ENCODE data around the gene CFD. TPM values are rescaled to one million over a fixed set of nuclear protein-coding genes. Genes with fewer than 3 reads are reported as not detected.
"Not testable (repeated sequence)": the region's sequence is repeated elsewhere in the genome, so short reads cannot be mapped to it uniquely, and the experiment has no call there.

The CFD gene
- total RNA-seq, 6 experiments from 2014 or later: 0.84 to 1.7 (median 0.98) TPM

GRCh38 chr19:890831-891230, 31.4 kb downstream of the CFD start:
- Mint-ChIP-seq H3K36me3 (ENCODE audit: low read depth) (no peaks in the 10 kb centered on the region; the same call in 1 of the 2 replicates), H3K27me3 (ENCODE audit: insufficient read depth) (peaks cover 7% of the 10 kb centered on the region), H3K27ac (no peak overlapping the region), H3K4me1 (ENCODE audit: low read depth) (no peaks in the 10 kb centered on the region), H3K9me3 (no peaks in the 10 kb centered on the region), H3K4me3 (peak overlapping the region; percentile 56)
- DNase-seq: no peak
- no peak for TF ChIP-seq CTCF (IDR thresholded peaks at IDR 0.05)

GRCh38 chr19:891421-892200, 32.1 kb downstream of the CFD start:
- H3K27me3 Mint-ChIP-seq (ENCODE audit: insufficient read depth); H3K27ac Mint-ChIP-seq; H3K36me3 Mint-ChIP-seq (ENCODE audit: low read depth); H3K4me1 Mint-ChIP-seq (ENCODE audit: low read depth); H3K9me3 Mint-ChIP-seq; DNase-seq: not testable (repeated sequence)
- peak overlapping the region; percentile 92 for H3K4me3 Mint-ChIP-seq

GRCh38 chr19:892243-892893, 32.9 kb downstream of the CFD start:
- H3K9me3 Mint-ChIP-seq: no peaks in the 10 kb centered on the region
- TF ChIP-seq CTCF (IDR thresholded peaks at IDR 0.05): no peak
- H3K36me3 Mint-ChIP-seq (ENCODE audit: low read depth): no peaks in the 10 kb centered on the region; the same call in 1 of the 2 replicates
- H3K27ac Mint-ChIP-seq: peak overlapping the region; percentile 83
- H3K27me3 Mint-ChIP-seq (ENCODE audit: insufficient read depth): peaks cover 7% of the 10 kb centered on the region
- peak overlapping the region; percentile 92 for H3K4me3 Mint-ChIP-seq
- DNase-seq: no peak
- H3K4me1 Mint-ChIP-seq (ENCODE audit: low read depth): no peaks in the 10 kb centered on the region

- Mint-ChIP-seq H3K4me1 (ENCODE audit: low read depth) (no peaks in the 10 kb centered on the region), H3K27ac (peak within 1 kb of the TSS; percentile 99), H3K9me3 (no peaks in the 10 kb centered on the region), H3K4me3 (peak within 1 kb of the TSS; percentile 92), H3K36me3 (ENCODE audit: low read depth) (no peaks in the 10 kb centered on the region), H3K27me3 (ENCODE audit: insufficient read depth) (peaks cover 7% of the 10 kb centered on the region)
- no peak for TF ChIP-seq CTCF (IDR thresholded peaks at IDR 0.05)
- DNase-seq: peak; percentile 84
These were observed 33.6 kb downstream of the CFD start, which contains the start of the genes MED16 and RNU6-9 for GRCh38 chr19:892894-893689. MED16 (minus strand) TSS chr19:893187; CDS start chr19:891131, 2,056 bp downstream. RNU6-9 (plus strand) TSS chr19:893484.

- Mint-ChIP-seq H3K36me3 (ENCODE audit: low read depth) (no peaks in the 10 kb centered on the region), H3K4me3 (no peak overlapping the region), H3K27ac (no peak overlapping the region), H3K4me1 (ENCODE audit: low read depth) (no peaks in the 10 kb centered on the region), H3K9me3 (no peaks in the 10 kb centered on the region), H3K27me3 (ENCODE audit: insufficient read depth) (peaks cover 7% of the 10 kb centered on the region)
- TF ChIP-seq CTCF (IDR thresholded peaks at IDR 0.05): no peak
- DNase-seq: no peak
These were observed 37.0 kb downstream of the CFD start for GRCh38 chr19:896434-896833.
